Measurements from ENCODE around the gene TRIM74.
"Not testable (repeated sequence)": the region's sequence is repeated elsewhere in the genome, so short reads cannot be mapped to it uniquely, and the experiment has no call there.

- not testable (repeated sequence) for TF ChIP-seq CTCF, POLR2A (IDR thresholded peaks at IDR 0.05)
Measured at GRCh38 chr7:72950432-72950831, 18.8 kb downstream of the TRIM74 start.

All from thyroid gland (tissue), 4 donors.